Measurements from ENCODE around the gene KLHL30.
"Not testable (repeated sequence)": the region's sequence is repeated elsewhere in the genome, so short reads cannot be mapped to it uniquely, and the experiment has no call there.

KLHL30 gene

GRCh38 chr2:238171072-238171431, 32.6 kb downstream of the KLHL30 start:
- not testable (repeated sequence) for DNase-seq (ENCODE audit: extremely low spot score, insufficient read length, low read depth); FAIRE-seq

- no peak for DNase-seq (ENCODE audit: extremely low spot score, insufficient read length, low read depth)
These were observed 33.2 kb downstream of the KLHL30 start for GRCh38 chr2:238171575-238172187.

GRCh38 chr2:238172439-238172838, 34.0 kb downstream of the KLHL30 start:
- no peak for DNase-seq (ENCODE audit: extremely low spot score, insufficient read length, low read depth)
- FAIRE-seq, result no peak

More at GRCh38 chr2:238171575-238172187, 33.2 kb downstream of the KLHL30 start:
- no peak for FAIRE-seq

GRCh38 chr2:238173692-238174091, 35.2 kb downstream of the KLHL30 start:
- FAIRE-seq (no peak), DNase-seq (ENCODE audit: extremely low spot score, insufficient read length, low read depth) (no peak)

- FAIRE-seq, result no peak
These were observed 35.8 kb downstream of the KLHL30 start for GRCh38 chr2:238174291-238174690.

GRCh38 chr2:238174701-238175100, 36.2 kb downstream of the KLHL30 start:
- DNase-seq (ENCODE audit: extremely low spot score, insufficient read length, low read depth) (no peak), FAIRE-seq (no peak)

More at GRCh38 chr2:238174291-238174690, 35.8 kb downstream of the KLHL30 start:
- no peak for DNase-seq (ENCODE audit: extremely low spot score, insufficient read length, low read depth)

- DNase-seq (ENCODE audit: extremely low spot score, insufficient read length, low read depth) (no peak), FAIRE-seq (no peak)
These were observed 38.1 kb downstream of the KLHL30 start for GRCh38 chr2:238176613-238177012.

- DNase-seq (ENCODE audit: extremely low spot score, insufficient read length, low read depth), result no peak
These were observed 42.1 kb downstream of the KLHL30 start for GRCh38 chr2:238180554-238180953.

GRCh38 chr2:238182362-238182761, 43.9 kb downstream of the KLHL30 start:
- FAIRE-seq (no peak), DNase-seq (ENCODE audit: extremely low spot score, insufficient read length, low read depth) (no peak)

More at GRCh38 chr2:238180554-238180953, 42.1 kb downstream of the KLHL30 start:
- FAIRE-seq, result no peak

GRCh38 chr2:238183821-238184220, 45.4 kb downstream of the KLHL30 start:
- FAIRE-seq, result no peak
- no peak for DNase-seq (ENCODE audit: extremely low spot score, insufficient read length, low read depth)

- no peak for FAIRE-seq
- DNase-seq (ENCODE audit: extremely low spot score, insufficient read length, low read depth), result no peak
These were observed 49.4 kb downstream of the KLHL30 start for GRCh38 chr2:238187618-238188548.

GRCh38 chr2:238190445-238190844, 52.0 kb downstream of the KLHL30 start:
- no peak for DNase-seq (ENCODE audit: extremely low spot score, insufficient read length, low read depth)
- FAIRE-seq, result no peak
